H9 (cell line): ENCODE results near the gene COL11A1. TPM values are rescaled to one million over a fixed set of nuclear protein-coding genes. Genes with fewer than 3 reads are reported as not detected.

Experiments
- DNase-seq: peaks from one replicate; pipeline ENCODE4 v3.0.0-alpha.2; 2017
- H2AFZ ChIP-seq: one replicate; pipeline ENCODE4 v1.6.1; 2013; ENCODE audit warnings: mild to moderate bottlenecking, low read length, control low read depth, moderate library complexity
- H2AK5ac ChIP-seq: 2 replicates; pipeline ENCODE4 v1.6.1; 2013; ENCODE audit warnings: low read length, control low read depth, mixed read lengths; ENCODE audit not compliant: insufficient read length
- H2BK120ac ChIP-seq: one replicate; pipeline ENCODE4 v1.6.1; 2013; ENCODE audit warnings: low read depth, mild to moderate bottlenecking, low read length, control low read depth, inconsistent platforms; ENCODE audit not compliant: poor library complexity, severe bottlenecking
- H2BK12ac ChIP-seq: 2 replicates; pipeline ENCODE4 v1.6.1; 2013; ENCODE audit warnings: low read length, control low read depth, mixed read lengths, low read depth; ENCODE audit not compliant: insufficient read length
- H2BK15ac ChIP-seq: 2 replicates; pipeline ENCODE4 v1.6.1; 2013; ENCODE audit warnings: low read depth, low read length, control low read depth
- H2BK20ac ChIP-seq: one replicate; pipeline ENCODE4 v1.6.1; 2013; ENCODE audit warnings: low read depth, mild to moderate bottlenecking, low read length, control low read depth, inconsistent platforms; ENCODE audit not compliant: poor library complexity, severe bottlenecking
- H2BK5ac ChIP-seq: 2 replicates; pipeline ENCODE4 v1.6.1; 2013; ENCODE audit warnings: low read length, control low read depth, mixed read lengths; ENCODE audit not compliant: insufficient read length
- H3K14ac ChIP-seq: 2 replicates; pipeline ENCODE4 v1.6.1; 2013; ENCODE audit warnings: low read length, control low read depth; ENCODE audit not compliant: insufficient read depth
- H3K18ac ChIP-seq: 2 replicates; pipeline ENCODE4 v1.6.1; 2013; ENCODE audit warnings: low read depth, mild to moderate bottlenecking, mixed read lengths, low read length, control low read depth; ENCODE audit not compliant: insufficient read length
- H3K23ac ChIP-seq: 2 replicates; pipeline ENCODE4 v1.6.1; 2013; ENCODE audit warnings: low read length, control low read depth, mixed read lengths, low read depth; ENCODE audit not compliant: insufficient read length
- H3K23me2 ChIP-seq: 2 replicates; pipeline ENCODE4 v1.6.1; 2013; ENCODE audit warnings: low read depth, mild to moderate bottlenecking, mixed read lengths, low read length, control low read depth; ENCODE audit not compliant: insufficient read length, poor library complexity, severe bottlenecking
- H3K27ac ChIP-seq: 2 replicates; pipeline ENCODE4 v1.5.1; 2013; ENCODE audit warnings: low read length, control low read depth, mixed read lengths, low read depth; ENCODE audit not compliant: insufficient read length
- H3K27me3 ChIP-seq: 2 replicates; pipeline ENCODE4 v1.6.1; 2013; ENCODE audit warnings: low read length, control low read depth, inconsistent platforms; ENCODE audit not compliant: insufficient read depth
- H3K4ac ChIP-seq: 2 replicates; pipeline ENCODE4 v1.6.1; 2013; ENCODE audit warnings: low read depth, mild to moderate bottlenecking, control low read depth, inconsistent platforms, low read length, moderate library complexity
- H3K4me1 ChIP-seq: 2 replicates; pipeline ENCODE4 v1.6.1; 2013; ENCODE audit warnings: low read length, control low read depth, inconsistent platforms; ENCODE audit not compliant: insufficient read depth
- H3K4me2 ChIP-seq: 2 replicates; pipeline ENCODE4 v1.6.1; 2013; ENCODE audit warnings: low read length, control low read depth, mixed read lengths; ENCODE audit not compliant: insufficient read length, insufficient read depth
- H3K56ac ChIP-seq: 2 replicates; pipeline ENCODE4 v1.6.1; 2013; ENCODE audit warnings: low read depth, mild to moderate bottlenecking, mixed read lengths, low read length, control low read depth; ENCODE audit not compliant: insufficient read length
- H3K79me1 ChIP-seq: 2 replicates; pipeline ENCODE4 v1.6.1; 2013; ENCODE audit warnings: low read depth, mild to moderate bottlenecking, moderate library complexity, low read length, control low read depth, inconsistent platforms; ENCODE audit not compliant: insufficient read depth, poor library complexity, severe bottlenecking
- H3K79me2 ChIP-seq: 2 replicates; pipeline ENCODE4 v1.6.1; 2013; ENCODE audit warnings: low read length, control low read depth, inconsistent platforms; ENCODE audit not compliant: insufficient read depth
- H3K9ac ChIP-seq: 2 replicates; pipeline ENCODE4 v1.6.1; 2013; ENCODE audit warnings: low read length, control low read depth, mixed read lengths; ENCODE audit not compliant: insufficient read length; ENCODE audit errors: extremely low read depth
- H3K9me3 ChIP-seq: one replicate; pipeline ENCODE4 v1.6.1; 2013; ENCODE audit warnings: low read depth, low read length, inconsistent platforms; ENCODE audit not compliant: control insufficient read depth
- H3T11ph ChIP-seq: one replicate; pipeline ENCODE4 v1.6.1; 2013; ENCODE audit warnings: mild to moderate bottlenecking, low read length, control low read depth, inconsistent platforms
- H4K20me1 ChIP-seq: one replicate; pipeline ENCODE4 v1.6.1; 2013; ENCODE audit not compliant: control insufficient read depth, insufficient read length, insufficient read depth
- H4K5ac ChIP-seq: 2 replicates; pipeline ENCODE4 v1.6.1; 2013; ENCODE audit warnings: low read depth, mild to moderate bottlenecking, mixed read lengths, low read length, control low read depth; ENCODE audit not compliant: insufficient read length
- H4K8ac ChIP-seq: replicated peaks from 2 replicates; pipeline ENCODE4 v1.6.1; 2013; ENCODE audit warnings: low read length, control low read depth, mixed read lengths, low read depth; ENCODE audit not compliant: insufficient read length
- H4K91ac ChIP-seq: 2 replicates; pipeline ENCODE4 v1.6.1; 2013; ENCODE audit warnings: low read depth, mild to moderate bottlenecking, moderate library complexity, mixed read lengths, low read length, control low read depth; ENCODE audit not compliant: insufficient read length
- H3K27ac Mint-ChIP-seq, 3 experiments: 2 replicates in 2 of 3; 3 replicates in 1 of 3; pipeline ENCODE4 v1.8.0; 2020 to 2021; ENCODE audit warnings: mixed read lengths in 3 of 3, mild to moderate bottlenecking in 1 of 3, moderate library complexity in 1 of 3
- H3K27me3 Mint-ChIP-seq: 2 replicates; pipeline ENCODE4 v1.8.0; 2021; ENCODE audit warnings: low read depth, mild to moderate bottlenecking, moderate library complexity, mixed read lengths
- H3K36me3 Mint-ChIP-seq, 3 experiments: 2 replicates in 2 of 3; 3 replicates in 1 of 3; pipeline ENCODE4 v1.8.0; 2020 to 2021; ENCODE audit warnings: low read depth in 3 of 3, mixed read lengths in 3 of 3; ENCODE audit not compliant: insufficient read depth in 1 of 3
- H3K4me1 Mint-ChIP-seq, 2 experiments: 2 replicates each; pipeline ENCODE4 v1.8.0; 2020; ENCODE audit warnings: mixed read lengths in 2 of 2
- H3K4me3 Mint-ChIP-seq, 2 experiments: 2 replicates in 1 of 2; 3 replicates in 1 of 2; pipeline ENCODE4 v1.8.0; 2020 to 2021; ENCODE audit warnings: mild to moderate bottlenecking in 2 of 2, mixed read lengths in 2 of 2, moderate library complexity in 1 of 2
- H3K9me3 Mint-ChIP-seq, 2 experiments: 2 replicates in 1 of 2; 3 replicates in 1 of 2; pipeline ENCODE4 v1.8.0; 2020; ENCODE audit warnings: mild to moderate bottlenecking in 2 of 2, mixed read lengths in 2 of 2, moderate library complexity in 1 of 2
- WGBS: extraction: QIAGEN DNeasy Blood & Tissue Kit; methylation state at CpG from one replicate; pipeline ENCODE4 v1.1.7; 2013; ENCODE audit warnings: missing lambda C conversion rate, low lambda C conversion rate, mixed read lengths; ENCODE audit not compliant: insufficient read length; ENCODE audit errors: extremely low coverage; 5-methylcytosine and 5-hydroxymethylcytosine counted together
- total RNA-seq: library from RNA; stranded (reverse); gene quantifications from 2 replicates; pipeline ENCODE4 v1.2.1, GENCODE V29; 2021
- TF ChIP-seq, protein P1 (sequence below): fragments of 200-600 bp; sonication (generic); conservative IDR thresholded peaks from 3 replicates; pipeline ENCODE4 v1.8.0; 2021; ENCODE audit warnings: antibody characterized with exemption, mild to moderate bottlenecking

COL11A1 gene
- total RNA-seq, 1 experiment from 2014 or later: 7.5 TPM

- H3K9ac ChIP-seq: no peak overlapping the region
- Mint-ChIP-seq H3K27me3 (no peaks in the 10 kb centered on the region), H3K36me3 (no peaks in the 10 kb centered on the region; a peak in 1 of 7 replicates), H3K9me3 (no peaks in the 10 kb centered on the region; a peak in 1 of 5 replicates), H3K4me3 (no peak overlapping the region), H3K4me1 (peaks cover 6 to 9% of the 10 kb centered on the region in 2 experiments), H3K27ac (no peak overlapping the region; a peak in 1 of 7 replicates)
- no peak overlapping the region for H2BK20ac ChIP-seq
- TF ChIP-seq, protein P1, sequence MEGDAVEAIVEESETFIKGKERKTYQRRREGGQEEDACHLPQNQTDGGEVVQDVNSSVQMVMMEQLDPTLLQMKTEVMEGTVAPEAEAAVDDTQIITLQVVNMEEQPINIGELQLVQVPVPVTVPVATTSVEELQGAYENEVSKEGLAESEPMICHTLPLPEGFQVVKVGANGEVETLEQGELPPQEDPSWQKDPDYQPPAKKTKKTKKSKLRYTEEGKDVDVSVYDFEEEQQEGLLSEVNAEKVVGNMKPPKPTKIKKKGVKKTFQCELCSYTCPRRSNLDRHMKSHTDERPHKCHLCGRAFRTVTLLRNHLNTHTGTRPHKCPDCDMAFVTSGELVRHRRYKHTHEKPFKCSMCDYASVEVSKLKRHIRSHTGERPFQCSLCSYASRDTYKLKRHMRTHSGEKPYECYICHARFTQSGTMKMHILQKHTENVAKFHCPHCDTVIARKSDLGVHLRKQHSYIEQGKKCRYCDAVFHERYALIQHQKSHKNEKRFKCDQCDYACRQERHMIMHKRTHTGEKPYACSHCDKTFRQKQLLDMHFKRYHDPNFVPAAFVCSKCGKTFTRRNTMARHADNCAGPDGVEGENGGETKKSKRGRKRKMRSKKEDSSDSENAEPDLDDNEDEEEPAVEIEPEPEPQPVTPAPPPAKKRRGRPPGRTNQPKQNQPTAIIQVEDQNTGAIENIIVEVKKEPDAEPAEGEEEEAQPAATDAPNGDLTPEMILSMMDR: no peak
- no peaks in the 10 kb centered on the region for H3K9me3 ChIP-seq
- no peak overlapping the region for H3K56ac ChIP-seq
- no peak for DNase-seq
- H2BK15ac ChIP-seq: no peak overlapping the region
- no peaks in the 10 kb centered on the region for H3K27me3 ChIP-seq
- H3T11ph ChIP-seq: no peak overlapping the region
- H3K23ac ChIP-seq: no peak overlapping the region
- no peaks in the 10 kb centered on the region for H3K23me2 ChIP-seq
- H3K79me1 ChIP-seq: no peaks in the 10 kb centered on the region
- no peak overlapping the region for H2AFZ ChIP-seq
- H4K8ac ChIP-seq: no peak overlapping the region
- no peak overlapping the region for H3K4me2 ChIP-seq
- H4K91ac ChIP-seq: no peak overlapping the region
- no peak overlapping the region for H2BK120ac ChIP-seq
- no peaks in the 10 kb centered on the region; the same call in 1 of the 2 replicates for H3K4me1 ChIP-seq
- no peak overlapping the region for H2AK5ac ChIP-seq
- no peak overlapping the region for H2BK12ac ChIP-seq
- H4K20me1 ChIP-seq: no peaks in the 10 kb centered on the region
- no peak overlapping the region for H3K27ac ChIP-seq
- no peak overlapping the region for H3K18ac ChIP-seq
- no peak overlapping the region for H3K4ac ChIP-seq
- no peak overlapping the region for H3K14ac ChIP-seq
- WGBS: no CpG with 5 or more reads among the region's 6 CpGs
- H3K79me2 ChIP-seq: no peaks in the 10 kb centered on the region
- no peak overlapping the region for H4K5ac ChIP-seq
- no peak overlapping the region for H2BK5ac ChIP-seq
These were observed 228.8 kb downstream of the COL11A1 start for GRCh38 chr1:102879439-102879993.
